OCI-LY7 (cell line): ENCODE results near the gene CALU. TPM values are rescaled to one million over a fixed set of nuclear protein-coding genes. Genes with fewer than 3 reads are reported as not detected.

ENCODE experiments used
- BruUV-seq: library from RNA; stranded (reverse); fragments of 400-500 nt; replicated peaks from 2 replicates; lab custom pipeline; 2021; lab: Mats Ljungman, UMichigan
- CTCF ChIA-PET: fragments of 300-600 bp; sonication (Branson Sonifier 250); formaldehyde crosslinking; loops from one replicate; lab custom pipeline; 2022; ENCODE audit warnings: antibody characterized with exemption; ENCODE audit not compliant: unreplicated experiment; lab: Charles Lee
- POLR2A ChIA-PET: fragments of 300-600 bp; sonication (Branson Sonifier 250); formaldehyde crosslinking; loops from one replicate; lab custom pipeline; 2022; ENCODE audit warnings: antibody characterized with exemption; lab: Charles Lee
- DNase-seq: peaks from one replicate; pipeline ENCODE4 v3.0.0-alpha.2; 2015; ENCODE audit warnings: low spot score
- H2AFZ ChIP-seq: fragments of 200-600 bp; sonication (generic), shearing (Covaris generic); 2 replicates; pipeline ENCODE4 v1.6.1; 2014; ENCODE audit warnings: mild to moderate bottlenecking, antibody characterized with exemption, low read length, moderate library complexity
- H3K27ac ChIP-seq: fragments of 200-600 bp; sonication (generic); 2 replicates; pipeline ENCODE4 v1.5.1; 2014; ENCODE audit warnings: mixed run types, low read depth, mild to moderate bottlenecking, moderate library complexity, low read length, inconsistent platforms; ENCODE audit not compliant: poor library complexity, severe bottlenecking
- H3K36me3 ChIP-seq: fragments of 200-600 bp; sonication (generic); 2 replicates; pipeline ENCODE4 v1.6.1; 2014; ENCODE audit warnings: mild to moderate bottlenecking, antibody characterized with exemption, low read length, moderate library complexity, mixed read lengths; ENCODE audit not compliant: insufficient read depth
- H3K4me1 ChIP-seq: fragments of 200-600 bp; sonication (generic); 2 replicates; pipeline ENCODE4 v1.5.1; 2014; ENCODE audit warnings: mild to moderate bottlenecking, low read length; ENCODE audit not compliant: insufficient read depth, poor library complexity, severe bottlenecking
- H3K4me2 ChIP-seq: fragments of 200-600 bp; sonication (generic); 2 replicates; pipeline ENCODE4 v1.6.1; 2014; ENCODE audit warnings: mild to moderate bottlenecking, low read length
- H3K4me3 ChIP-seq: fragments of 200-600 bp; sonication (generic); 2 replicates; pipeline ENCODE4 v1.5.1; 2014; ENCODE audit warnings: mild to moderate bottlenecking, low read depth, low read length; ENCODE audit not compliant: poor library complexity, severe bottlenecking
- H3K79me2 ChIP-seq: fragments of 200-600 bp; sonication (generic); 2 replicates; pipeline ENCODE4 v1.6.1; 2016; ENCODE audit warnings: low read depth, mild to moderate bottlenecking, low read length, moderate library complexity, mixed read lengths; ENCODE audit not compliant: insufficient read depth
- H3K9me2 ChIP-seq: fragments of 200-600 bp; sonication (generic); 2 replicates; pipeline ENCODE4 v1.6.1; 2016; ENCODE audit warnings: mild to moderate bottlenecking, low read length, mixed read lengths; ENCODE audit not compliant: insufficient read depth
- H3K9me3 ChIP-seq: fragments of 200-600 bp; sonication (generic); 2 replicates; pipeline ENCODE4 v1.6.1; 2014; ENCODE audit warnings: mild to moderate bottlenecking, mixed run types, low read length, mixed read lengths
- H4K20me1 ChIP-seq: fragments of 200-600 bp; sonication (generic); 2 replicates; pipeline ENCODE4 v1.6.1; 2014; ENCODE audit warnings: mild to moderate bottlenecking, antibody characterized with exemption, low read length, moderate library complexity, mixed read lengths; ENCODE audit not compliant: insufficient read depth
- CTCF ChIP-seq: fragments of 200-600 bp; sonication (generic); conservative IDR thresholded peaks from 2 replicates; pipeline ENCODE4 v1.5.1; 2014; ENCODE audit warnings: mild to moderate bottlenecking, antibody characterized with exemption, low read length, moderate library complexity, mixed read lengths
- EZH2phosphoT487 ChIP-seq: fragments of 200-600 bp; sonication (generic); IDR thresholded peaks from 2 replicates; pipeline ENCODE4 v1.6.1; 2018; ENCODE audit warnings: low read depth, borderline replicate concordance, mild to moderate bottlenecking, mixed run types, antibody characterized with exemption, low read length, moderate library complexity, mixed read lengths
- intact Hi-C: fragments of 100-400 bp; cut with micrococcal nuclease; formaldehyde crosslinking; loops from one replicate; pipeline ENCODE4 v1.10.0; 2022; ENCODE audit not compliant: unreplicated experiment
- total RNA-seq, 2 experiments: library from RNA; depleted of rRNA in 1 of 2; stranded (reverse); fragments of >200 nt in 1 of 2; shearing (Covaris generic) in 1 of 2; gene quantifications; 2 replicates each; pipeline ENCODE4 v1.2.3, GENCODE V29; 2014 to 2022

Gene CALU
- total RNA-seq, 2 experiments from 2014 or later: 45.6 to 52.8 TPM

- no TSS peak for BruUV-seq
- Histone ChIP-seq H3K4me2 (no peak within 1 kb of the TSS), H3K79me2 (no peaks in the 10 kb centered on the region), H3K4me3 (no peak within 1 kb of the TSS), H3K36me3 (peaks cover 25% of the 10 kb centered on the region), H2AFZ (no peak within 1 kb of the TSS), H3K4me1 (no peaks in the 10 kb centered on the region), H4K20me1 (no peaks in the 10 kb centered on the region), H3K9me3 (0 out of 2 replicates have a peak, but pooled peaks cover 10% of the 10 kb centered on the region), H3K9me2 (no peaks in the 10 kb centered on the region), H3K27ac (no peak within 1 kb of the TSS)
- TF ChIP-seq EZH2phosphoT487: no peak
- no peak for TF ChIP-seq CTCF
- intact Hi-C loops: no loop called here
- DNase-seq: no peak
- CTCF ChIA-PET: no interaction called here
- POLR2A ChIA-PET: no interaction called here
These were observed 36.8 kb downstream of the CALU start, which contains the start of gene OPN1SW for GRCh38 chr7:128775744-128776474. TSS of gene OPN1SW (minus strand) at chr7:128775794. CDS start at chr7:128775781, 13 bp downstream.

- peaks cover 10% of the 10 kb centered on the region for H3K36me3 ChIP-seq
- POLR2A ChIA-PET: interaction anchor here (0.6 kb wide), 1 partner anchor 9 kb away, joined by 3 read pairs; no protein-coding TSS in a partner anchor
- no peak for TF ChIP-seq EZH2phosphoT487
- no peak for TF ChIP-seq CTCF
These were observed 38.3 kb downstream of the CALU start for GRCh38 chr7:128777156-128778123.

More at GRCh38 chr7:128777156-128778123, 38.3 kb downstream of the CALU start:
- no peak for DNase-seq
- no peak overlapping the region for H3K4me3 ChIP-seq
- no peak overlapping the region for H2AFZ ChIP-seq
- no peaks in the 10 kb centered on the region for H4K20me1 ChIP-seq
- H3K9me2 ChIP-seq: no peaks in the 10 kb centered on the region
- no peak overlapping the region for H3K27ac ChIP-seq
- BruUV-seq: no TSS peak
- H3K4me2 ChIP-seq: no peak overlapping the region
- CTCF ChIA-PET: no interaction called here
- no peaks in the 10 kb centered on the region for H3K4me1 ChIP-seq
- intact Hi-C loops: no loop called here
- 0 out of 2 replicates have a peak, but pooled peaks cover 10% of the 10 kb centered on the region for H3K9me3 ChIP-seq
- H3K79me2 ChIP-seq: no peaks in the 10 kb centered on the region
